ENCODE data around the gene FPGS.
A peak's percentile ranks its signal among the peaks of the same experiment; 100 is the strongest.

Gene FPGS

GRCh38 chr9:127783111-127784008 lies 19.3 kb upstream of the FPGS start:
- no peak overlapping the region for H3K4me3 ChIP-seq (ENCODE audit: low read depth, low read length)

GRCh38 chr9:127785023-127785932 lies 17.4 kb upstream of the FPGS start:
- H3K27me3 ChIP-seq (ENCODE audit: control insufficient read depth, insufficient read depth, low read length): no peaks in the 10 kb centered on the region
- H3K36me3 ChIP-seq (ENCODE audit: control insufficient read depth, insufficient read depth, low read length): peaks cover 31% of the 10 kb centered on the region
- H3K4me3 ChIP-seq (ENCODE audit: low read depth, low read length): peak overlapping the region; percentile 43
- H3K4me1 ChIP-seq (ENCODE audit: control insufficient read depth, insufficient read depth, low read length): no peaks in the 10 kb centered on the region
- no peak overlapping the region for H3K9ac ChIP-seq (ENCODE audit: low read depth, low read length)
- no peaks in the 10 kb centered on the region for H3K9me3 ChIP-seq (ENCODE audit: control insufficient read depth, insufficient read depth, low read length)

More at GRCh38 chr9:127783111-127784008, 19.3 kb upstream of the FPGS start:
- H3K9ac ChIP-seq (ENCODE audit: low read depth, low read length): no peak overlapping the region
- H3K4me1 ChIP-seq (ENCODE audit: control insufficient read depth, insufficient read depth, low read length): no peaks in the 10 kb centered on the region
- no peaks in the 10 kb centered on the region for H3K9me3 ChIP-seq (ENCODE audit: control insufficient read depth, insufficient read depth, low read length)
- peaks cover 12% of the 10 kb centered on the region for H3K36me3 ChIP-seq (ENCODE audit: control insufficient read depth, insufficient read depth, low read length)
- H3K27me3 ChIP-seq (ENCODE audit: control insufficient read depth, insufficient read depth, low read length): no peaks in the 10 kb centered on the region

GRCh38 chr9:127785933-127786772 lies 16.5 kb upstream of the FPGS start, which contains the start of gene CDK9:
CDK9 (plus strand) TSS chr9:127786034; CDS start chr9:127786149, 115 bp downstream.
- H3K4me3 ChIP-seq (ENCODE audit: low read depth, low read length): peak within 1 kb of the TSS; percentile 87
- H3K36me3 ChIP-seq (ENCODE audit: control insufficient read depth, insufficient read depth, low read length): peaks cover 39% of the 10 kb centered on the region
- peak within 1 kb of the TSS; percentile 85 for H3K9ac ChIP-seq (ENCODE audit: low read depth, low read length)
- no peaks in the 10 kb centered on the region for H3K4me1 ChIP-seq (ENCODE audit: control insufficient read depth, insufficient read depth, low read length)
- no peaks in the 10 kb centered on the region for H3K27me3 ChIP-seq (ENCODE audit: control insufficient read depth, insufficient read depth, low read length)
- H3K9me3 ChIP-seq (ENCODE audit: control insufficient read depth, insufficient read depth, low read length): no peaks in the 10 kb centered on the region

GRCh38 chr9:127786773-127787104 lies 15.9 kb upstream of the FPGS start:
- H3K9ac ChIP-seq (ENCODE audit: low read depth, low read length): peak overlapping the region; percentile 85
- peak overlapping the region; percentile 87 for H3K4me3 ChIP-seq (ENCODE audit: low read depth, low read length)
- H3K4me1 ChIP-seq (ENCODE audit: control insufficient read depth, insufficient read depth, low read length): no peaks in the 10 kb centered on the region
- H3K27me3 ChIP-seq (ENCODE audit: control insufficient read depth, insufficient read depth, low read length): no peaks in the 10 kb centered on the region
- H3K36me3 ChIP-seq (ENCODE audit: control insufficient read depth, insufficient read depth, low read length): peaks cover 43% of the 10 kb centered on the region
- H3K9me3 ChIP-seq (ENCODE audit: control insufficient read depth, insufficient read depth, low read length): no peaks in the 10 kb centered on the region

- H3K4me1 ChIP-seq (ENCODE audit: control insufficient read depth, insufficient read depth, low read length): peaks cover 3% of the 10 kb centered on the region
- H3K9ac ChIP-seq (ENCODE audit: low read depth, low read length): no peak overlapping the region
- peaks cover 48% of the 10 kb centered on the region for H3K36me3 ChIP-seq (ENCODE audit: control insufficient read depth, insufficient read depth, low read length)
- H3K4me3 ChIP-seq (ENCODE audit: low read depth, low read length): no peak overlapping the region
- no peaks in the 10 kb centered on the region for H3K9me3 ChIP-seq (ENCODE audit: control insufficient read depth, insufficient read depth, low read length)
- no peaks in the 10 kb centered on the region for H3K27me3 ChIP-seq (ENCODE audit: control insufficient read depth, insufficient read depth, low read length)
Measured at GRCh38 chr9:127788337-127789011, 14.2 kb upstream of the FPGS start.

- no peaks in the 10 kb centered on the region for H3K27me3 ChIP-seq (ENCODE audit: control insufficient read depth, insufficient read depth, low read length)
- H3K9ac ChIP-seq (ENCODE audit: low read depth, low read length): no peak overlapping the region
- H3K4me3 ChIP-seq (ENCODE audit: low read depth, low read length): no peak overlapping the region
- H3K36me3 ChIP-seq (ENCODE audit: control insufficient read depth, insufficient read depth, low read length): peaks cover 48% of the 10 kb centered on the region
- H3K9me3 ChIP-seq (ENCODE audit: control insufficient read depth, insufficient read depth, low read length): no peaks in the 10 kb centered on the region
- H3K4me1 ChIP-seq (ENCODE audit: control insufficient read depth, insufficient read depth, low read length): peaks cover 4% of the 10 kb centered on the region
Measured at GRCh38 chr9:127789179-127789578, 13.5 kb upstream of the FPGS start.

GRCh38 chr9:127790094-127790855 lies 12.4 kb upstream of the FPGS start:
- no peaks in the 10 kb centered on the region for H3K9me3 ChIP-seq (ENCODE audit: control insufficient read depth, insufficient read depth, low read length)
- H3K36me3 ChIP-seq (ENCODE audit: control insufficient read depth, insufficient read depth, low read length): peaks cover 48% of the 10 kb centered on the region
- no peak overlapping the region for H3K9ac ChIP-seq (ENCODE audit: low read depth, low read length)
- H3K4me3 ChIP-seq (ENCODE audit: low read depth, low read length): no peak overlapping the region
- H3K4me1 ChIP-seq (ENCODE audit: control insufficient read depth, insufficient read depth, low read length): peaks cover 4% of the 10 kb centered on the region
- no peaks in the 10 kb centered on the region for H3K27me3 ChIP-seq (ENCODE audit: control insufficient read depth, insufficient read depth, low read length)

- Histone ChIP-seq H3K9ac (ENCODE audit: low read depth, low read length) (no peak overlapping the region), H3K4me1 (ENCODE audit: control insufficient read depth, insufficient read depth, low read length) (peaks cover 4% of the 10 kb centered on the region), H3K9me3 (ENCODE audit: control insufficient read depth, insufficient read depth, low read length) (no peaks in the 10 kb centered on the region), H3K4me3 (ENCODE audit: low read depth, low read length) (no peak overlapping the region), H3K36me3 (ENCODE audit: control insufficient read depth, insufficient read depth, low read length) (peaks cover 48% of the 10 kb centered on the region), H3K27me3 (ENCODE audit: control insufficient read depth, insufficient read depth, low read length) (no peaks in the 10 kb centered on the region)
Measured at GRCh38 chr9:127791085-127791484, 11.6 kb upstream of the FPGS start.

- Histone ChIP-seq H3K9me3 (ENCODE audit: control insufficient read depth, insufficient read depth, low read length) (no peaks in the 10 kb centered on the region), H3K36me3 (ENCODE audit: control insufficient read depth, insufficient read depth, low read length) (peaks cover 44% of the 10 kb centered on the region), H3K9ac (ENCODE audit: low read depth, low read length) (no peak overlapping the region), H3K27me3 (ENCODE audit: control insufficient read depth, insufficient read depth, low read length) (no peaks in the 10 kb centered on the region), H3K4me3 (ENCODE audit: low read depth, low read length) (no peak overlapping the region), H3K4me1 (ENCODE audit: control insufficient read depth, insufficient read depth, low read length) (peaks cover 4% of the 10 kb centered on the region)
Measured at GRCh38 chr9:127792417-127793031, 10.2 kb upstream of the FPGS start.

GRCh38 chr9:127793093-127793708 lies 9.5 kb upstream of the FPGS start:
- H3K4me3 ChIP-seq (ENCODE audit: low read depth, low read length): no peak overlapping the region

More at GRCh38 chr9:127793093-127793708, 9.5 kb upstream of the FPGS start:
- no peak overlapping the region for H3K9ac ChIP-seq (ENCODE audit: low read depth, low read length)
- no peaks in the 10 kb centered on the region for H3K9me3 ChIP-seq (ENCODE audit: control insufficient read depth, insufficient read depth, low read length)
- peaks cover 4% of the 10 kb centered on the region for H3K4me1 ChIP-seq (ENCODE audit: control insufficient read depth, insufficient read depth, low read length)
- no peaks in the 10 kb centered on the region for H3K27me3 ChIP-seq (ENCODE audit: control insufficient read depth, insufficient read depth, low read length)
- H3K36me3 ChIP-seq (ENCODE audit: control insufficient read depth, insufficient read depth, low read length): peaks cover 38% of the 10 kb centered on the region

Data from iPS-15b (cell line).